RWPE1 (cell line): ENCODE data around the gene FAM237B.

Experiments
- CTCF ChIA-PET: fragments of 350-600 bp; sonication (Branson Sonifier 250); formaldehyde crosslinking; extraction: SDS; loops from one replicate; lab custom pipeline; 2021; lab: Yijun Ruan, JAX
- POLR2A ChIA-PET: fragments of 400-600 bp; formaldehyde crosslinking; extraction: SDS; loops from one replicate; lab custom pipeline; 2020; ENCODE audit warnings: antibody characterized with exemption; ENCODE audit not compliant: low non-redundant PET; lab: Yijun Ruan, JAX
- DNase-seq: peaks from one replicate; pipeline ENCODE4 v3.0.0; 2012; ENCODE audit warnings: low spot score
- H3K27ac ChIP-seq: fragments of 450-650 bp; 2 replicates; pipeline ENCODE4 v1.5.1; 2017
- TF ChIP-seq, protein P1 (sequence below): fragments of 450-650 bp; conservative IDR thresholded peaks from 2 replicates; pipeline ENCODE4 v1.5.1; 2017; ENCODE audit warnings: low read depth, mild to moderate bottlenecking

FAM237B gene

DNA sequence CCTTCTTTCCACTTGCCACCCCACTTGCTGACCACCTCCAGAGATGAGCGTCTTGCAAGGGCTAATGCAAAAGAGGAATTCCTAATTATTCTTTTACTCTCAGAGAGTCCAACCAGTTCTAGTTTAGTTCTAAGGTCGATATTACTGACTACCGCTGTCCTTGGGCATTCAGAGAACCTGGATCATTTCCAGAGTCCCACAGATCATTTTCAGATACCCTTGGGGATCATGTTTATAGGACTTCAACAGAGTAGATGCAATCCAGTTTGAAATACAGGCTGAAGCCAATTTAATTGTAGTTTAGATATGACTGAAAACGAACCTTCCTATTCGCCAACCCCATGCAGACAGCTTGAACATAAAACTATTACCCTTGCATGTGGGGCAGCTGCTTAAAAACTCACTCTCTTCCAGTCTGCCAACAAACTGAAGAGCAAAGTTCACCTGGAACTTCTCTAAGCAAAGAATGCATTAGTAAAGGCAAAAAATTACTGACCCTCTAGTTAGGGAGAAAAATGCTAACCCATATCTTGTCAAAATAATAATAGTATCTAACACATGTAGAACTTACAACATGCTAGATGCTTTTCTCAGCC, 53.7 kb downstream of the FAM237B start:
- POLR2A ChIA-PET: no interaction called here
- H3K27ac ChIP-seq: no peak overlapping the region
- TF ChIP-seq, protein P1, sequence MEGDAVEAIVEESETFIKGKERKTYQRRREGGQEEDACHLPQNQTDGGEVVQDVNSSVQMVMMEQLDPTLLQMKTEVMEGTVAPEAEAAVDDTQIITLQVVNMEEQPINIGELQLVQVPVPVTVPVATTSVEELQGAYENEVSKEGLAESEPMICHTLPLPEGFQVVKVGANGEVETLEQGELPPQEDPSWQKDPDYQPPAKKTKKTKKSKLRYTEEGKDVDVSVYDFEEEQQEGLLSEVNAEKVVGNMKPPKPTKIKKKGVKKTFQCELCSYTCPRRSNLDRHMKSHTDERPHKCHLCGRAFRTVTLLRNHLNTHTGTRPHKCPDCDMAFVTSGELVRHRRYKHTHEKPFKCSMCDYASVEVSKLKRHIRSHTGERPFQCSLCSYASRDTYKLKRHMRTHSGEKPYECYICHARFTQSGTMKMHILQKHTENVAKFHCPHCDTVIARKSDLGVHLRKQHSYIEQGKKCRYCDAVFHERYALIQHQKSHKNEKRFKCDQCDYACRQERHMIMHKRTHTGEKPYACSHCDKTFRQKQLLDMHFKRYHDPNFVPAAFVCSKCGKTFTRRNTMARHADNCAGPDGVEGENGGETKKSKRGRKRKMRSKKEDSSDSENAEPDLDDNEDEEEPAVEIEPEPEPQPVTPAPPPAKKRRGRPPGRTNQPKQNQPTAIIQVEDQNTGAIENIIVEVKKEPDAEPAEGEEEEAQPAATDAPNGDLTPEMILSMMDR: no peak
- no peak for DNase-seq
- CTCF ChIA-PET: interaction anchor here (0.6 to 1.7 kb wide), 3 partner anchors 30 to 1608 kb away, joined by 3 to 5 read pairs (median 3); no protein-coding TSS in a partner anchor

DNA sequence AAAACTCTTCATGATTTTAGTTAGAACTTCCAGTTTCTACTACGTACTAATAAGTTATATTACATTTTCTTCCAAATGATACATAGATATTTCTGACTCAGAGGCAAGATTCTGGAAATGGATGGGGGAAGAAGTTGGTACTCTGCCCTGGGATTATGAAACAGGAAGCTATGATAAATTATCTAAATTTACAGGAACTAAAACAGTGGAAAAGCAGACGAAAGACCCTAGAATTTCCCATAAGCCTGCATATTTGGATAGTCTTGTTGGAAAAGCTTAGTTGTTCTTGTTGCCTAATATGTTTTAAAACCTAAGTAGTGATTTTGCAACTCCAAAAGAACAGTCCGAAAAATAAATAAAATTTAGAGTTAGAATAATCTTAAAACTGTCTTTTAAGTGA, 54.3 kb downstream of the FAM237B start:
- CTCF ChIA-PET: interaction anchor here (0.6 to 1.7 kb wide), 3 partner anchors 31 to 1607 kb away, joined by 3 to 5 read pairs (median 3); no protein-coding TSS in a partner anchor
- POLR2A ChIA-PET: no interaction called here
- TF ChIP-seq, protein P1: no peak
- H3K27ac ChIP-seq: no peak overlapping the region
- DNase-seq: no peak
